Activated CD4-positive, alpha-beta memory T cell treated with anti-CD3 and anti-CD28 coated beads for 36 hours (primary cell): ENCODE measurements around the gene SPATA1. TPM values are rescaled to one million over a fixed set of nuclear protein-coding genes. Genes with fewer than 3 reads are reported as not detected.

Source experiments
- CTCF ChIA-PET: fragments of 350-600 bp; sonication (Branson Sonifier 250); formaldehyde crosslinking; loops from one replicate; lab custom pipeline; 2021; ENCODE audit warnings: antibody characterized with exemption, inconsistent platforms; lab: Charles Lee
- POLR2A ChIA-PET: fragments of 350-600 bp; sonication (Branson Sonifier 250); formaldehyde crosslinking; loops from one replicate; lab custom pipeline; 2021; ENCODE audit warnings: antibody characterized with exemption; lab: Charles Lee
- DNase-seq: peaks from one replicate; pipeline ENCODE4 v3.0.0-alpha.2; 2020
- H3K27ac Mint-ChIP-seq: one replicate; pipeline ENCODE4 v1.8.0; 2021; ENCODE audit warnings: mixed read lengths
- H3K27me3 Mint-ChIP-seq: one replicate; pipeline ENCODE4 v1.8.0; 2021; ENCODE audit warnings: mixed read lengths
- H3K36me3 Mint-ChIP-seq: one replicate; pipeline ENCODE4 v1.8.0; 2021; ENCODE audit warnings: mixed read lengths
- H3K4me1 Mint-ChIP-seq: one replicate; pipeline ENCODE4 v1.8.0; 2021; ENCODE audit warnings: low read depth, mixed read lengths
- H3K4me3 Mint-ChIP-seq: one replicate; pipeline ENCODE4 v1.8.0; 2021; ENCODE audit warnings: mild to moderate bottlenecking, mixed read lengths
- H3K9me3 Mint-ChIP-seq: one replicate; pipeline ENCODE4 v1.8.0; 2021; ENCODE audit warnings: mixed read lengths
- intact Hi-C: fragments of 100-400 bp; cut with micrococcal nuclease; formaldehyde crosslinking; loops from one replicate; pipeline ENCODE4 v1.15.1; 2023
- total RNA-seq, 2 experiments: library from RNA; stranded (reverse); gene quantifications; one replicate each; pipeline ENCODE4 v1.2.3, GENCODE V29; 2021

SPATA1 gene
- total RNA-seq, result 1 to 10 TPM; 3.2 to 3.8 TPM

GRCh38 chr1:84506002-84506728, at the start of gene SPATA1, which contains the start of gene GNG5:
Gene SPATA1 (plus strand): TSS chr1:84506386. CDS start chr1:84516360, 9,974 bp downstream.
Gene GNG5 (minus strand): TSS chr1:84506581. CDS start chr1:84506091, 490 bp downstream.
- Mint-ChIP-seq H3K27me3 (no peaks in the 10 kb centered on the region), H3K27ac (peak within 1 kb of the TSS; percentile 97), H3K4me1 (peaks cover 35% of the 10 kb centered on the region), H3K9me3 (peaks cover 5% of the 10 kb centered on the region), H3K36me3 (peaks cover 17% of the 10 kb centered on the region), H3K4me3 (peak within 1 kb of the TSS; percentile 95)
- ChIA-PET CTCF (interaction anchor here (0.8 to 4.6 kb wide), 12 partner anchors 25 to 365 kb away, joined by 3 to 51 read pairs (median 6); partner anchors contain the start of genes CTBS and PRKACB), POLR2A (interaction anchor here (0.7 to 4.3 kb wide), 10 partner anchors 14 to 362 kb away, joined by 3 to 83 read pairs (median 4); partner anchors contain the start of genes CTBS, PRKACB and RPF1)
- DNase-seq, result peak; percentile 98
- intact Hi-C loops, result loop anchor here (1.0 to 10.0 kb wide), 10 partner anchors 27 to 769 kb away; partner anchors contain the start of genes BCL10, CTBS, PRKACB and RPF1

- peaks cover 13% of the 10 kb centered on the region for H3K27me3 Mint-ChIP-seq
- ChIA-PET CTCF (interaction anchor here (1.5 kb wide), 1 partner anchor 158 kb away, joined by 3 read pairs; no protein-coding TSS in a partner anchor), POLR2A (no interaction called here)
- H3K4me1 Mint-ChIP-seq, result no peaks in the 10 kb centered on the region
- no peaks in the 10 kb centered on the region for H3K9me3 Mint-ChIP-seq
- no peak overlapping the region for H3K27ac Mint-ChIP-seq
- intact Hi-C loops, result no loop called here
- no peak for DNase-seq
- H3K4me3 Mint-ChIP-seq, result no peak overlapping the region
- H3K36me3 Mint-ChIP-seq, result no peaks in the 10 kb centered on the region
Measured at GRCh38 chr1:84462118-84462517, 44.1 kb upstream of the SPATA1 start.

GRCh38 chr1:84467298-84467697, 38.9 kb upstream of the SPATA1 start:
- ChIA-PET POLR2A (no interaction called here), CTCF (interaction anchor here (0.8 kb wide), 1 partner anchor 197 kb away, joined by 3 read pairs; no protein-coding TSS in a partner anchor)
- Mint-ChIP-seq H3K9me3 (no peaks in the 10 kb centered on the region), H3K27me3 (peaks cover 29% of the 10 kb centered on the region), H3K4me1 (no peaks in the 10 kb centered on the region), H3K4me3 (no peak overlapping the region), H3K36me3 (no peaks in the 10 kb centered on the region), H3K27ac (no peak overlapping the region)
- intact Hi-C loops, result no loop called here
- no peak for DNase-seq

- CTCF ChIA-PET, result no interaction called here
- no peak for DNase-seq
- peaks cover 7% of the 10 kb centered on the region for H3K9me3 Mint-ChIP-seq
- intact Hi-C loops, result no loop called here
- peaks cover 16% of the 10 kb centered on the region for H3K4me1 Mint-ChIP-seq
- peaks cover 8% of the 10 kb centered on the region for H3K36me3 Mint-ChIP-seq
- POLR2A ChIA-PET, result no interaction called here
- peaks cover 31% of the 10 kb centered on the region for H3K27me3 Mint-ChIP-seq
- H3K4me3 Mint-ChIP-seq, result no peak overlapping the region
- no peak overlapping the region for H3K27ac Mint-ChIP-seq
Measured at GRCh38 chr1:84476225-84476624, 30.0 kb upstream of the SPATA1 start.

GRCh38 chr1:84478876-84479868, 27.0 kb upstream of the SPATA1 start, which contains the start of gene RPF1:
Gene RPF1 (plus strand): TSS chr1:84479266. CDS start chr1:84479282, 16 bp downstream.
- Mint-ChIP-seq H3K4me1 (peaks cover 34% of the 10 kb centered on the region), H3K9me3 (peaks cover 7% of the 10 kb centered on the region), H3K36me3 (peaks cover 23% of the 10 kb centered on the region), H3K27ac (peak within 1 kb of the TSS; percentile 96), H3K27me3 (peaks cover 16% of the 10 kb centered on the region), H3K4me3 (peak within 1 kb of the TSS; percentile 96)
- intact Hi-C loops, result loop anchor here (1.0 to 2.0 kb wide), 6 partner anchors 27 to 780 kb away; partner anchors contain the start of genes C1orf52, GNG5, PRKACB and SPATA1
- POLR2A ChIA-PET, result interaction anchor here (0.9 to 3.9 kb wide), 5 partner anchors 17 to 95 kb away, joined by 3 to 29 read pairs (median 4); partner anchors contain the start of genes CTBS, GNG5 and SPATA1
- peak; percentile 82 for DNase-seq
- CTCF ChIA-PET, result interaction anchor here (0.9 to 5.0 kb wide), 14 partner anchors 11 to 780 kb away, joined by 3 to 27 read pairs (median 6); partner anchors contain the start of genes C1orf52, GNG5, PRKACB and SPATA1

- Mint-ChIP-seq H3K36me3 (peaks cover 28% of the 10 kb centered on the region), H3K9me3 (peaks cover 7% of the 10 kb centered on the region), H3K27me3 (peaks cover 11% of the 10 kb centered on the region), H3K4me3 (peak overlapping the region; percentile 96), H3K27ac (peak overlapping the region; percentile 96), H3K4me1 (peaks cover 34% of the 10 kb centered on the region)
- peak; percentile 34 for DNase-seq
- intact Hi-C loops, result loop anchor here (1.0 to 2.0 kb wide), 7 partner anchors 26 to 1229 kb away; partner anchors contain the start of genes C1orf52, GNG5, PRKACB and SPATA1
- CTCF ChIA-PET, result interaction anchor here (0.9 to 5.0 kb wide), 16 partner anchors 23 to 780 kb away, joined by 3 to 27 read pairs (median 6); partner anchors contain the start of genes C1orf52, GNG5, PRKACB and SPATA1
- POLR2A ChIA-PET, result interaction anchor here (0.9 to 3.9 kb wide), 5 partner anchors 16 to 126 kb away, joined by 3 to 29 read pairs (median 3); partner anchors contain the start of genes CTBS, GNG5 and SPATA1
Measured at GRCh38 chr1:84479998-84480397, 26.2 kb upstream of the SPATA1 start.

GRCh38 chr1:84480650-84481049, 25.5 kb upstream of the SPATA1 start:
- ChIA-PET CTCF (interaction anchor here (0.6 to 5.0 kb wide), 15 partner anchors 23 to 339 kb away, joined by 3 to 27 read pairs (median 6); partner anchors contain the start of genes GNG5, PRKACB and SPATA1), POLR2A (interaction anchor here (0.9 to 3.9 kb wide), 5 partner anchors 16 to 125 kb away, joined by 3 to 29 read pairs (median 3); partner anchors contain the start of genes CTBS, GNG5 and SPATA1)
- Mint-ChIP-seq H3K36me3 (peaks cover 31% of the 10 kb centered on the region), H3K4me3 (peak overlapping the region; percentile 57), H3K27me3 (peaks cover 8% of the 10 kb centered on the region), H3K4me1 (peaks cover 37% of the 10 kb centered on the region), H3K27ac (peak overlapping the region; percentile 8), H3K9me3 (peaks cover 7% of the 10 kb centered on the region)
- no peak for DNase-seq
- intact Hi-C loops, result loop anchor here (2.0 kb wide), 1 partner anchor 1228 kb away; the partner anchor contains the start of gene ZNHIT6

- intact Hi-C loops, result loop anchor here (2.0 kb wide), 1 partner anchor 1227 kb away; the partner anchor contains the start of gene ZNHIT6
- CTCF ChIA-PET, result interaction anchor here (1.3 to 5.0 kb wide), 8 partner anchors 22 to 340 kb away, joined by 3 to 27 read pairs (median 6); partner anchors contain the start of genes GNG5, PRKACB and SPATA1
- peaks cover 36% of the 10 kb centered on the region for H3K36me3 Mint-ChIP-seq
- peaks cover 42% of the 10 kb centered on the region for H3K4me1 Mint-ChIP-seq
- POLR2A ChIA-PET, result interaction anchor here (1.4 to 3.9 kb wide), 3 partner anchors 23 to 92 kb away, joined by 3 to 29 read pairs (median 17); partner anchors contain the start of genes CTBS, GNG5 and SPATA1
- peaks cover 5% of the 10 kb centered on the region for H3K27me3 Mint-ChIP-seq
- peaks cover 7% of the 10 kb centered on the region for H3K9me3 Mint-ChIP-seq
- H3K27ac Mint-ChIP-seq, result no peak overlapping the region
- DNase-seq, result no peak
- no peak overlapping the region for H3K4me3 Mint-ChIP-seq
Measured at GRCh38 chr1:84481317-84481716, 24.9 kb upstream of the SPATA1 start.

- ChIA-PET CTCF (no interaction called here), POLR2A (no interaction called here)
- intact Hi-C loops, result no loop called here
- H3K4me1 Mint-ChIP-seq, result peaks cover 19% of the 10 kb centered on the region
- H3K36me3 Mint-ChIP-seq, result peaks cover 37% of the 10 kb centered on the region
- H3K27ac Mint-ChIP-seq, result no peak overlapping the region
- H3K9me3 Mint-ChIP-seq, result no peaks in the 10 kb centered on the region
- H3K4me3 Mint-ChIP-seq, result no peak overlapping the region
- no peak for DNase-seq
- no peaks in the 10 kb centered on the region for H3K27me3 Mint-ChIP-seq
Measured at GRCh38 chr1:84488107-84488506, 18.1 kb upstream of the SPATA1 start.

- Mint-ChIP-seq H3K4me1 (peaks cover 20% of the 10 kb centered on the region), H3K27ac (no peak overlapping the region), H3K9me3 (no peaks in the 10 kb centered on the region), H3K36me3 (peaks cover 27% of the 10 kb centered on the region), H3K4me3 (no peak overlapping the region), H3K27me3 (no peaks in the 10 kb centered on the region)
- DNase-seq, result no peak
- POLR2A ChIA-PET, result no interaction called here
- CTCF ChIA-PET, result interaction anchor here (0.6 to 1.0 kb wide), 2 partner anchors 11 to 100 kb away, joined by 3 to 5 read pairs; no protein-coding TSS in a partner anchor
- intact Hi-C loops, result no loop called here
Measured at GRCh38 chr1:84489766-84490165, 16.4 kb upstream of the SPATA1 start.
